ENCODE data around the gene GKN1.

The GKN1 gene

DNA sequence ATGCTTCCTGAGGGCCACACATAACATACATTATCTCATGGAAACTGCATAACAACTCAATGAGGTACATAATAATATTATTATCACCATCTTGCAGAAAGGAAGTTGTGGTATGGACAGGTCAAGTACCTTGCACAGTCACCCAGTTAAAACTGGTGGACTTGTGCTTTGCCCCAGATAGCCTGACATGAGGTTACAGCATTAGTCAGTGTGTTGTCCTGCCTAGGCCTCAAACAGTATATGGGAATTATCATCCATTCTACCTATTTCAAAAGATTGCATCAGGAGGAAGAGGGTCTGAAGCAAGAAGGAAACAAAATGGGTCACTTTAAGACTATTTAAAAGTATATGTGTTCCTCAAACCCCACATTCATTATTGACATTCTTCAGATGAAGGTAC, 33.2 kb downstream of the GKN1 start:
- H3K4me3 ChIP-seq (ENCODE audit: low read length) = no peak overlapping the region
- no peak for TF ChIP-seq ZNF274 (IDR thresholded peaks at IDR 0.05; ENCODE audit: low read depth, low read length)

DNA sequence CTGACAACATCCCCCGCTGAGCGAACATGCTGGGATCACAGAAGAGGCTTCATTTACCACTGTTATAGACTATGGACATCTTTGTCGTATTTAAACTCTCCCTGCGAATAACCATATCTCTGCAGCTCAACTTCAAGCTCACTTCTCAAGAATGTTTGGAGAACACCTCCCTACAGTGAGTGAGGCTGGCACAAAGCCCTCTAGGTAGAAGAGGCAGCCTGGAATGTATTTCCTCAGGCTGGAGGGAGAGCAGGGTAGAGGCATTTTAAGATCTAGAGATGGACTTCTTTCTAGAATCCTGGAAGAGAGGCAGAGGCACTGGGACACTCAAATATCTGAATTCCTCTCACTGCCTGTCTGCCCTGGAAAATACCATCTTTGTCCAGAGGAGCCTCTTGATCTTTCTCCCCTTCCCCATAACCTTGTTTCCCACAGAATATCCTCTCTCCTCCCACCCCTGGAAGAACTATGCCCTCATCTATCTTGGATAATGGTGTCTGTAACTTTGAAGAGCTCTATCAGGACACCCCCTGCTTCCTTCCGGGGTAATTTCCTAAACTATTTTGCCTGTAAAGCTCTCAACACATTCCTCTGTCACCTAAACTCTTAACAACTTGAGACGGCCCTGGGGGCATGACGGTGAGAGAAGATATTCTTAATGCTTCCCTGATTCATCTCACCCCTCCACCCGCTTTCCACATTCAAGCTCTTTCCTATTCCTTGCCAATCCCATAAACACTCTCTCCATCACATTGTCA, 36.2 kb downstream of the GKN1 start:
- no peak overlapping the region for H3K4me3 ChIP-seq (ENCODE audit: low read length)
- no peak for TF ChIP-seq ZNF274 (IDR thresholded peaks at IDR 0.05; ENCODE audit: low read depth, low read length)

DNA sequence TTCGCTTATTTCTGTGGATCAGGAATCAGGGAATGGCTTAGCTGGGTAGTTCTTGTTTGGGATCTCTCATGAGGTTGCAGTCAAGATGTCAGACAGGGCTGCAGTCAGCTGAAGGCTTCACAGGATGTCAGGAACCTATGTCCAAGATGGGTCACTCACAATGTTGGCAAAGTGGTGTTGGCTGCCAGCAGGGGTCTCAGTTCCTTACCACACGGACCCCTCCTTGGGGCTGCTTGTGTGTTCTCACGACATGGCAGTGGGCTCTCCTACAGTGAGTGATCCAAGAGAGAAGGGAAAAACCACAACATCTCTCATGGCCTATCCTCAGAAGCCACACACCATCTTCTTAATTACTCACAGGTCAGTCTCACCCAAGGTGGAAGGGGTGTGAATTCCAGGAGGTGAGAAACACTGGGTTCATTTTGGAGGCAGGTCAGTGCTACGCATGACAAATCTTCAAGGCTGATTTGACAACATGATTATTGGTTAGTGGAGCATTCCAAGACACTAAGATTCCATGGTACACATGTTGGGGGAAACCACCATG, 37.2 kb downstream of the GKN1 start:
- TF ChIP-seq ZNF274 (IDR thresholded peaks at IDR 0.05; ENCODE audit: low read depth, low read length) = no peak
- no peak overlapping the region for H3K4me3 ChIP-seq (ENCODE audit: low read length)

DNA sequence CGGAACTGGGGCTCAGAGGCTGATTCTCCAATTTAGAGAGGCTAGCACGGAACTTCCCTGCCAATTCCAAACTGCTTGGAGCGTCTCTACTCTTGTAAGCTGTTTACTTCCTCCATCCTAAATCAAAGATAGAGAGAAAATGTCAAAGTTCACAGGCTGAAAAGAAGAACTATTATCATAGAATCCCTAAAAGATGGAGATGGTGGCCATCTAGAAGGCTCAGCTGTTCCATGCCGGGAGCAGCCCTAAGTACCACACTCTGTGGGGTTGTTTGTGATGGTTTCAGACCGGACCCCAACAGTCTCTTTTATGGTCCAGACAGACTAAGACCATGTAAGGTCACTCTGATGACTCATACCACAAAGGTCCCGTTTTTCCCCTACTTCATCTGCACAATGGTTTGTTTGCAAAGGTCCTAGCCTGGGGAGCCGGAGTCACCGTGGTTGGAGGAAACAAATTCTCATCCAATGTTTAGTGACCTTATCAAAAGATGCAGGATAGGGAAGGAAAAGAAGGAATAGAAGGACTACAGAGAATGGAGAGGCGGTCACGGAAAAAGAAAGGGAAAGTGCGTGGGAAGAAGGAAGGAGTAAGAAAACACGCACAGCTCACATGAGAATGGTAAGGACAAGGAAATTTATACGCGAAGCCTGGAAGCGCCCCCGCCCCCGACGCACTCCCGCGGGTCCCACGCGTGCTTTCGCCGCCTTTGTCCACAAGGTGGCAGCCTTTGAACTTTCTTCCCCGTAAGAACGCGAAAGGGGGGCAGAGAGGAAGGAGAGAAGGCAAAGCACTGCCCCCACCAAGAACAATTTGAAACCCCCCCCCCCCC, 38.1 kb downstream of the GKN1 start:
- peak overlapping the region; percentile 24; the same call in 1 of the 2 replicates for H3K4me3 ChIP-seq (ENCODE audit: low read length)
- no peak for TF ChIP-seq ZNF274 (IDR thresholded peaks at IDR 0.05; ENCODE audit: low read depth, low read length)

DNA sequence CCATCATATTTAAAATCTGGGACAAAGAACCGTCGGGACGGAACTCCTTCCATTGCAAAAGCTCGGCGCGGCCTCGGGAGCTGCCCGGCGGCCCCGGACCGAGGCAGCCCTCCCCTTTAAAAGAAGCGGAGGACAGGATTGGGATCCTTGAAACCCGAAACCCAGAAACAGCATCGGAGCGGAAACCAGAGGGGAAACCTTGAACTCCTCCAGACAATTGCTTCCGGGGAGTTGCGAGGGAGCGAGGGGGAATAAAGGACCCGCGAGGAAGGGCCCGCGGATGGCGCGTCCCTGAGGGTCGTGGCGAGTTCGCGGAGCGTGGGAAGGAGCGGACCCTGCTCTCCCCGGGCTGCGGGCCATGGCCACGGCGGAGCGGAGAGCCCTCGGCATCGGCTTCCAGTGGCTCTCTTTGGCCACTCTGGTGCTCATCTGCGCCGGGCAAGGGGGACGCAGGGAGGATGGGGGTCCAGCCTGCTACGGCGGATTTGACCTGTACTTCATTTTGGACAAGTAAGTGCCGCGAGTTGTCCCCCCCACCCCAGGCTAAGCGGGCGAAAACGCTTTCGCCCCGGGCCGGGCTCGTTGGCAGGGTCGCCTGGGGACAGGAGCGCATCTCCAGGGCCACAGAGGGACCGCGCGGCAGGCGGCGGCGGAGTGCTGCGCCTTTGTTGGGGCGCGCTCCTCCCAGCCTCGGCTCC, 38.9 kb downstream of the GKN1 start, which contains the start of gene ANTXR1:
ANTXR1 (plus strand) TSS at position 38 of the 698 bp plus-strand sequence; CDS start at position 359, 321 bp downstream.
- no peak for TF ChIP-seq ZNF274 (IDR thresholded peaks at IDR 0.05; ENCODE audit: low read depth, low read length)
- H3K4me3 ChIP-seq (ENCODE audit: low read length) = peak within 1 kb of the TSS; percentile 24

DNA sequence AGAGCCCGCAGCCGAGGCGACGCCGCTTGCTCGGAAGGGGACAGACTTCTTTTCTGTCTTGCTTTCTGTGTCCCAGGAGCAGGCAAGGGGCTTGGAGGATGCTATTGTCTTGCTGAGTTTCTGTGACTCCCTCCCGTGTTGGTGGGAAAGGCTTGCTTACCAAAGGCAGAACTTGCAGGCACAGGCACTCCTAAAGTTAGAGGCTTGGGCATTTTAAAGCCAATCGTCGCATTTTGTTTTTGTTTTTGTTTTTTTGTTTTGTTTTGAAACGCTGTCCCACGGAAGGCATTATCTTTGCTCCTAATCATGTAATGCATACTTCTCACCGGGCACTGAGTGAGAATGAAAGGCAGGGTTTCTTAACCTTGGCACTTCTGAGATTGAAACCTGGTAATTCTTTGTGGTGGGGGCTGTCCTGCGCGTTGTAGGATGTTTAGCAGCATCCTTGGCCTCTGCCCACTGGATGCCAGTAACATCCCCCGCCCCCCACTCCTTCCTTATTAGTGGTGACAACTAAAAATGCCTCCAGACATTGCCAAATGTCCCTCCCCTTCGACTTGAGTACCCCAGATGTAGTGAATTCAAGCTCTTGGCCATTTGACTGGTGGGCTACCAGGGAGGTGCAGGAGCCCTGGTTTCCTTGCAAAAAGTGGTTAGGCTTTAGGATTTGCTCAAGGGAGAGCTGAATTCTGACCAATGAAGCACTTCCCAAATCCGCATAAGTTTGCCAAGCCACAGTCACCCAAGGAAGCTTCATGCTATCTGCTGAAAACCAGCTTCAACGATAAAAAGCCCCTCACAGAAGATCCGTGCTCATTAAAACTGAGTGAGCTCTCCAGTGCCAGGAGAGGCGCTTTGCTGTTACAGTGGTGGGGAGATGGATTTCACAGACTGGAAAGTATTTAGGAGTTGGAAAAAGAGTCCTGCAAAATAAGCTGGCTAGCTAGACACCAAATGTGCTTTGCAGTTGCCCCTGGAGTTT, 39.7 kb downstream of the GKN1 start:
- peak overlapping the region; percentile 24 for H3K4me3 ChIP-seq (ENCODE audit: low read length)
- no peak for TF ChIP-seq ZNF274 (IDR thresholded peaks at IDR 0.05; ENCODE audit: low read depth, low read length)

DNA sequence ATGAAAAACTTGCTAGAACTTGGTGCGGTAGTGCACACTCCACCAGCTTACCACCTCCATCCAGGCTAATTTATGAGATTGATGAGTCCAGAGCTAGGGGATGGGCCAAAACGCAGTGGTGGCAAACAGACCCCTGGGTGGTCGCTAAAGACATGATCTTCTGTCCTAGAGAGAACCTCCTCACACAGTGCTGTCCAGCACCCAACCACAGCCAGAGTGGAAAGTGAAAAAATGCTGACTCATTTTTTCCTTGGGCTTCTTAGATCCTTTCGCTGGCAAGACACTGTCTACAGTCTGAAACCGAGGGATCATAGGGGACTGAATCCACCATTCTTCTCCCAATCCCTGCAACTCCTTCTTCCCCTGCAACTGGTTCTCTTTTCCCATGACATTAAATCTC, 42.6 kb downstream of the GKN1 start:
- H3K4me3 ChIP-seq (ENCODE audit: low read length) = no peak overlapping the region
- TF ChIP-seq ZNF274 (IDR thresholded peaks at IDR 0.05; ENCODE audit: low read depth, low read length) = no peak

DNA sequence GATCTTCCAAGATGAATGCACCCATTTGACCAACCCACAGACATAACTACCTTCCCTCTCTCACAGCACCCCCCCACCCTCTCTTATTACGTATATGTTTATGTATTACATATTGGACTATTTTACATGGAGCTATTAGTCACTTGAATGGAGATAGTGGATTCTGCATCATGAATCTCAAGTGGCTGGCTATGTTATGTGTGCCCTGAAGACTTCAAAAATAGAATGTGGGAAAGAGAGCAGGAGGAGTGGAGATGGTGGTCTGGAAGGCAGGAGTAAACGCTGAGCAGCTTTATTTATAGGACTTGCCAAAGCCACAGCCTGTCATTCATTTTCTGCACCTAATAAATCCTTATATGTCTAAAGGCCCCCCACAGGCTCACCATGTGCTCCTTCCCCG, 43.4 kb downstream of the GKN1 start:
- no peak overlapping the region for H3K4me3 ChIP-seq (ENCODE audit: low read length)
- no peak for TF ChIP-seq ZNF274 (IDR thresholded peaks at IDR 0.05; ENCODE audit: low read depth, low read length)

DNA sequence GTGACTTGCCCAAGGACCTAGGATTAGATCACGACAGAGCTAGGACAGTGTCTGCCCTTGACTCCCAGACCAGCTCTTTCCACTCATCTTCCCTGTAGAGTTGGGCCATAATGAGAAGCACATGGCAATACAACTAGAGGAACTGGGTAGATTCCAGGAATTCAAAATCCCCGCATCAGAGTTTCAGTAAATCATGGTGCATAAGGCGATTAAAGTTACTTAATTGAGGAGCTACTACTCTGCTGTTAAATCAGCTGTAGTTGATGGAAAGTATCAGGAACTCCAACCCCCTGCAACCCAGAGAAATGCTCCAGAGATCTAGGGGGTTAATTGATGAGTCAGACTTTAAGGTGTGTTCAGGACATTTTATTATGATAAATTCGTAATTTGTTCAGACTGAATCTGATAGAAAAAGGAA, 44.3 kb downstream of the GKN1 start:
- no peak overlapping the region for H3K4me3 ChIP-seq (ENCODE audit: low read length)
- TF ChIP-seq ZNF274 (IDR thresholded peaks at IDR 0.05; ENCODE audit: low read depth, low read length) = no peak

DNA sequence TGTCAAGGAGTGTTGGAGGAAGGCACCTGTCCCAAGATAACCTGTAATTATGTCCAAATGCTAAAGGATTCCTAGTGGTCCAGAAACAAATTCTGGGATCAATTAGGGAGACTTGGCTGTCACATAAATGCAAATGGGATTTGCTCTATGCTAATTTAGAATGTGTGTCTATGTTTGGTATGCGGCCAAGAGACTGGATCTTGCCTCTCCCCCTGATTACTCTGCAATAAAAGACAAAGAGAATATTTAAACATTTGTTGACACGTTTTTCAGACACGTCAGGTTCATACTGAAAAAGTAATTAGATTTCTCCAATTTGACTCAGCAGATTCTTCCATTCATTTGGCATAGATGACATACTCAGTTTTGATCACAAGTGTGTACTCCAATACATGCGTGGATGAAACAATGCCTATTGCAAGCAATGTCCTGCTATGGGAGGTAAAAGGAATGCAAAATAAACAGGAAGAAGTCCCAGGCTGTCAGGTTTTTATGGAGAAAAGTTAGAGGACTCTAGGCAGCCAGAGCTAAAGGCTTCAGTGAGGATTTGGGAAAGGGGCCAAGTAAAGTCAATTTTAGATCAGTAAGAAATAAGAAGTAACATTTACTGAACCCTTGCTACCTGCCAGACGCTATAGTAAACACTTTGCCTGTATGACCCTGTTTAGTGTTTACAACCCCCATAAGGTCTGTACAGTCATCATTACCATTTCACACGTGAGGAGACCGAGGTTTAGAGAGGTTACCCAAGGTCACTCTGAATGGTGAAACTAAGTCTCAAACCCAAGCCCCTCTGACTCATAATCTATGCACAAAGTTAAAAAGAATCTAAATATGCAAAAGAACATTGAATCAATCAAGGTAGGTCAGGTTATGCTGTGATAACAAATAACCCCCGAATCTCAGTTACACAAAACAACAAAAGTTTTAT, 46.3 kb downstream of the GKN1 start:
- no peak for TF ChIP-seq ZNF274 (IDR thresholded peaks at IDR 0.05; ENCODE audit: low read depth, low read length)
- H3K4me3 ChIP-seq (ENCODE audit: low read length) = no peak overlapping the region

DNA sequence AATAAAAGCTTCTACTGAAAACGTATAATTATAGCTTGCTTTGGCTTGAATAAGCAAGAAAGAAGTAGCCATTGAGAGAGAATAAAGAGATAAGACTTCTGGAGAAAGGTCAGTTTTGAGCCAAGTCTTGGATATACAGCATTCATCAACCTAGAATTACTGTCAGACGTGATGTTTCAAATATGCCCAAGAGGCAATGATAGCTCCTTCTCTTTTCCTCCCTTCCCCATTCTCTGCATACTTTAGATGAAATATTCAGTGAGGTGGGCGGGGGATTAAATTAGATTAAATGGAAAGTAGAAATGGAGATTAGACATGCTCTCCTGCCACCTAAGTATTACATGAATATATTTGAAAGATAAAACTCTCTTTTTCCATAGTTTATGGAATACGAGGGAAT, 47.3 kb downstream of the GKN1 start:
- TF ChIP-seq ZNF274 (IDR thresholded peaks at IDR 0.05; ENCODE audit: low read depth, low read length) = no peak

DNA sequence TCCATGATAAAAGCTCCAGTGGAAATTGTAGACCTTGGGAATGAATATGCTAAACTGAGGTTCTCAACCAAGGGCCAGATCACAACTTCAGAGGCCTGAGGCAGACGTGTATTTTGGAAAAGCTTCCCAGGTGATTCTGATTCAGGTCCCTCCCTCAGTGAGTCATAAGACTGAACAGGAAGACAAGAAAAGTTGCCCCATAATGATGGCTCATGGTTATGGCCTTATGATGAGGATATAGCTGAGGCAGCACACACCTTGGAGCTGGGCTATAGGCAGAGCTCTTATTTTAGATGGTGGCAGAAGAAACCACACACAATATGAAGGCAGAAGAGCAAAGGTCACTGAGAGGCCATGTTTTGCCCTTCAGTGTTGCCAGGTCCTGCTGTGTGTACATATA, 48.1 kb downstream of the GKN1 start:
- no peak overlapping the region for H3K4me3 ChIP-seq (ENCODE audit: low read length)
- no peak for TF ChIP-seq ZNF274 (IDR thresholded peaks at IDR 0.05; ENCODE audit: low read depth, low read length)

More for the DNA sequence above, 47.3 kb downstream of the GKN1 start:
- H3K4me3 ChIP-seq (ENCODE audit: low read length) = no peak overlapping the region

All from GM08714 (cell line).